PFSK-1 (cell line): ENCODE data around the gene PAIP1.

Experiments used
- FOXP2 ChIP-seq: optimal IDR thresholded peaks from 2 replicates; pipeline ENCODE3; 2011; ENCODE audit warnings: borderline replicate concordance, control low read depth, inconsistent platforms; ENCODE audit not compliant: insufficient read depth; ENCODE audit errors: extremely low read length, extremely low read depth
- POLR2AphosphoS5 ChIP-seq: IDR thresholded peaks from 2 replicates; pipeline ENCODE4 v1.6.1; 2012; ENCODE audit warnings: low read depth, mild to moderate bottlenecking, control low read depth, low read length, moderate library complexity
- REST ChIP-seq, 2 experiments: IDR thresholded peaks; 2 replicates each; pipeline versions ENCODE4 v1.6.1 to v1.8.0; 2011 to 2012; ENCODE audit warnings: low read depth in 2 of 2, low read length in 2 of 2, control low read depth in 1 of 2, inconsistent platforms in 1 of 2, mild to moderate bottlenecking in 1 of 2, moderate library complexity in 1 of 2; ENCODE audit not compliant: insufficient read depth in 1 of 2
- SIN3A ChIP-seq: IDR thresholded peaks from 2 replicates; pipeline ENCODE4 v1.6.1; 2012; ENCODE audit warnings: mild to moderate bottlenecking, low read length, moderate library complexity, borderline replicate concordance; ENCODE audit not compliant: insufficient read depth
- TAF1 ChIP-seq: IDR thresholded peaks from 2 replicates; pipeline ENCODE4 v1.6.1; 2012; ENCODE audit warnings: low read length, control low read depth, borderline replicate concordance; ENCODE audit not compliant: insufficient read depth

The PAIP1 gene

DNA sequence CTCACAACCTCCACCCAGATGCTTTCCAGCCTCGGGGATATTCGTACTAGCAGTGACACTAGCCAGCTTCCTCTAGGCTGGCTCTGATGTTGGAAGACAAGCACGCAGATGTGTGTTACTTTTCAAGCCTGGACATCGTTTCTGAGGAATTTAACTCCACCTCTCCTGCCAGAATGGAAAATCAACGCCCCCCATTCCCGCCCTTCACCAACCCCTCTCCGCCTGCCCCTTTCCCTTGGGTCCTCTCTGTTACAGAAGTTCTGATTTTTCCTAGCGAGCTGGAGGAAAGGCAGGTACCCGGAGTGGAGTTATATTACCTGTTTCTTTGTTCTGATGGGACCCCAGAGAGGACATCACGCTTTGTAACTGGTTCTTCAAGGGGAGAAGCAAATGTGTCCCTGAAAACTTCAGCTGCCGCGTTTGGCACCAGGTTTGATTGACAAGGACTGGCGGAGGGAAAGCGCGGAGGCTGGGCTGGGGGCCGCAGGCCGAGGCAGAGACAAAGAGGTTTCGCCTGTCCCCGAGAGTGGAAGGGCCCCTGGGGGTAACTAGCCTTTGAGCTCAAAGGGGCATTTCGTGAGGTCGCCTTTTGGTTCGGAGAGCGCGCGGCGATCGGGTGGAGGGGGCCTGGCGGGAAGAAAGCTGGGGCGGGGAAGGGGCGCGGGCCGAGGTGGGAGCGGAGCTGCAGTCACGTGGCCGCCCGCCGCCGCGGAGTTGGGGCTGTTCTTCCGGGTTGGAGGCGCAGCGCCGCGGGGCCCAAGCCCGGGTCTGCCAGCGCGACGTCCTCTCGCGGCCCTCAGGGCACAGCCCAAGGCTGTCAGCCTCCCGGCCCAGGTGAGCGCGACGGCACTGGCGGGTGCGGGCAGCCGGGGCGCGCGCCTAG is 45.8 kb upstream of the PAIP1 start, which contains the start of gene NNT:
Gene NNT (plus strand): TSS at position 720 of the 883 bp plus-strand sequence. CDS start 6,016 bp downstream, outside the sequence.
- TF ChIP-seq FOXP2: peak; percentile 66
- 0 out of 2 replicates have a peak, but pooled peaks have one; percentile 20 for TF ChIP-seq SIN3A
- TF ChIP-seq POLR2AphosphoS5: no peak
- TF ChIP-seq TAF1: no peak
- no peak for TF ChIP-seq REST (IDR thresholded peaks at IDR 0.05; ENCODE audit: insufficient read depth in 1 of 2, low read depth in 2 of 2, low read length in 2 of 2)

GRCh38 chr5:43601454-43602260 is 44.8 kb upstream of the PAIP1 start:
- TF ChIP-seq TAF1 (no peak), SIN3A (no peak), POLR2AphosphoS5 (no peak), FOXP2 (no peak), REST (IDR thresholded peaks at IDR 0.05; ENCODE audit: insufficient read depth in 1 of 2, low read depth in 2 of 2, low read length in 2 of 2) (no peak)

DNA sequence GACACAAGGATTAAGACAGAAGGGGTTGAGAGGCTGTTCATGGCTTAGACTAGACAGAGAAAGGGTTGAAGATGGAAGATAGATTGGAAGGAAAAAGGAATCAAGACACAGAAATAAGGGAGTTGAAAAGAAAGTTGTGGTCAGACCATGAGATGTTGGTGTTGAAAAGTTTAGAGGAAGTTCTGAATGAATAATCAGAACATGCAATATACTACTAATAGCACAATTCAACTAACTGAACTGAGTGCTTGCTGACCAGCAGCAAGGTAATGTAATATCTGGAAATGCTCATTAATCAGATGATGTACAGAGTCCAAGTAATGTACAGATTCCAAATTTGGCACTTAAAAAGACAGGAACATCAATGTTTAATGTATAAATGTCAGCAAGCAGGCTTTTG is 35.5 kb upstream of the PAIP1 start:
- no peak for TF ChIP-seq POLR2AphosphoS5
- TF ChIP-seq REST (IDR thresholded peaks at IDR 0.05; ENCODE audit: insufficient read depth in 1 of 2, low read depth in 2 of 2, low read length in 2 of 2): no peak
- TF ChIP-seq TAF1: no peak
- no peak for TF ChIP-seq FOXP2
- no peak for TF ChIP-seq SIN3A

- TF ChIP-seq REST (IDR thresholded peaks at IDR 0.05; ENCODE audit: insufficient read depth in 1 of 2, low read depth in 2 of 2, low read length in 2 of 2) (no peak), TAF1 (no peak), POLR2AphosphoS5 (no peak), FOXP2 (no peak), SIN3A (no peak)
Observed at GRCh38 chr5:43590700-43591099, 33.8 kb upstream of the PAIP1 start.
